Activated CD8-positive, alpha-beta T cell treated with anti-CD3 and anti-CD28 coated beads, Interleukin-2, amount 10 ng/mL, durations not matched to agents 7 days and 5 days (primary cell): ENCODE data around the gene AQP2. TPM values are rescaled to one million over a fixed set of nuclear protein-coding genes. Genes with fewer than 3 reads are reported as not detected.
A peak's percentile ranks its signal among the peaks of the same experiment; 100 is the strongest.

Experiments
- ATAC-seq: fragments of 150-1000 bp; cut with Tn5 transposase; one replicate; pipeline ENCODE4 v1.10.0; 2021; ENCODE audit warnings: moderate library complexity
- CTCF ChIA-PET: fragments of 350-600 bp; sonication (Branson Sonifier 250); formaldehyde crosslinking; loops from one replicate; lab custom pipeline; 2021; ENCODE audit warnings: antibody characterized with exemption; lab: Charles Lee
- POLR2A ChIA-PET: fragments of 350-600 bp; sonication (Branson Sonifier 250); formaldehyde crosslinking; loops from one replicate; lab custom pipeline; 2021; ENCODE audit warnings: antibody characterized with exemption; lab: Charles Lee
- DNase-seq: peaks from one replicate; pipeline ENCODE4 v3.0.0-alpha.2; 2020
- H3K27ac Mint-ChIP-seq: one replicate; pipeline ENCODE4 v1.8.0; 2021; ENCODE audit warnings: mild to moderate bottlenecking, mixed read lengths
- H3K27me3 Mint-ChIP-seq: one replicate; pipeline ENCODE4 v1.8.0; 2021; ENCODE audit warnings: low read depth, mixed read lengths
- H3K36me3 Mint-ChIP-seq: one replicate; pipeline ENCODE4 v1.8.0; 2021; ENCODE audit warnings: low read depth, mixed read lengths
- H3K4me1 Mint-ChIP-seq: one replicate; pipeline ENCODE4 v1.8.0; 2021; ENCODE audit warnings: low read depth, mixed read lengths
- H3K4me3 Mint-ChIP-seq: one replicate; pipeline ENCODE4 v1.8.0; 2021; ENCODE audit warnings: mild to moderate bottlenecking, mixed read lengths
- H3K9me3 Mint-ChIP-seq: one replicate; pipeline ENCODE4 v1.8.0; 2022; ENCODE audit warnings: mixed read lengths; ENCODE audit not compliant: insufficient read depth
- total RNA-seq, 2 experiments: library from RNA; stranded (reverse); gene quantifications; one replicate each; pipeline ENCODE4 v1.2.3, GENCODE V29; 2021

Gene AQP2
- total RNA-seq, 2 experiments from 2014 or later, result not detected

GRCh38 chr12:49961111-49961922 is 10.8 kb downstream of the AQP2 start, which contains the start of gene AQP5:
TSS of gene AQP5 (plus strand) at chr12:49961872. CDS start at chr12:49962018, 146 bp downstream.
- H3K27me3 Mint-ChIP-seq, result peaks cover 77% of the 10 kb centered on the region
- peaks cover 6% of the 10 kb centered on the region for H3K4me1 Mint-ChIP-seq
- H3K9me3 Mint-ChIP-seq, result no peaks in the 10 kb centered on the region
- H3K27ac Mint-ChIP-seq, result no peak within 1 kb of the TSS
- H3K36me3 Mint-ChIP-seq, result no peaks in the 10 kb centered on the region
- H3K4me3 Mint-ChIP-seq, result no peak within 1 kb of the TSS
- ChIA-PET POLR2A (interaction anchor here (0.6 kb wide), 1 partner anchor 63 kb away, joined by 3 read pairs; no protein-coding TSS in a partner anchor), CTCF (interaction anchor here (1.3 kb wide), 1 partner anchor 15 kb away, joined by 3 read pairs; no protein-coding TSS in a partner anchor)
- DNase-seq, result no peak
- ATAC-seq, result peak; percentile 47

DNA sequence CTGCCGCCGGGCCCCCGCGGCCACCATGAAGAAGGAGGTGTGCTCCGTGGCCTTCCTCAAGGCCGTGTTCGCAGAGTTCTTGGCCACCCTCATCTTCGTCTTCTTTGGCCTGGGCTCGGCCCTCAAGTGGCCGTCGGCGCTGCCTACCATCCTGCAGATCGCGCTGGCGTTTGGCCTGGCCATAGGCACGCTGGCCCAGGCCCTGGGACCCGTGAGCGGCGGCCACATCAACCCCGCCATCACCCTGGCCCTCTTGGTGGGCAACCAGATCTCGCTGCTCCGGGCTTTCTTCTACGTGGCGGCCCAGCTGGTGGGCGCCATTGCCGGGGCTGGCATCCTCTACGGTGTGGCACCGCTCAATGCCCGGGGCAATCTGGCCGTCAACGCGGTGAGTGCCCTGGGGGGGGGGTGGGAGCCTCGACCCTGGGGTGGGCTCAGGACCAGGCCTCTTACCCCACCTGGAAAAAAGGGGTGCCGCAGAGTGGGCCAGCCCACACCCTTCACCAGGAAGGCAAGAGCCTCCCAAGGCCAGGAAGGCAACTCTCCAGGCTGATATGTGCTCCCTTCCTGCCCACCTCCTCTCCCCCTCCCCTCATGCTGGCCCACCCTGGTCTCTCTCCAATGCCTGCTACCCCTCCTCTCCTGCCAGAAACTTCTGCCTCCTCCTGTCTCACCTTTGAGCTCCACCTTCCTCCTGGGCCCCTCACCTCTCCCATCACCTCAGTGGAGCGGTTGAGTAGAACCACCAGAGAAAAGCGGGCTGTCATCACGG is 11.6 kb downstream of the AQP2 start:
- H3K4me1 Mint-ChIP-seq, result peaks cover 9% of the 10 kb centered on the region
- H3K27ac Mint-ChIP-seq, result no peak overlapping the region
- no peak for DNase-seq
- H3K27me3 Mint-ChIP-seq, result peaks cover 69% of the 10 kb centered on the region
- ChIA-PET POLR2A (interaction anchor here (0.6 kb wide), 1 partner anchor 697 kb away, joined by 3 read pairs; no protein-coding TSS in a partner anchor), CTCF (interaction anchor here (1.3 to 1.7 kb wide), 3 partner anchors 16 to 108 kb away, joined by 3 to 7 read pairs (median 5); no protein-coding TSS in a partner anchor)
- H3K9me3 Mint-ChIP-seq, result no peaks in the 10 kb centered on the region
- no peaks in the 10 kb centered on the region for H3K36me3 Mint-ChIP-seq
- ATAC-seq, result no peak
- H3K4me3 Mint-ChIP-seq, result no peak overlapping the region

DNA sequence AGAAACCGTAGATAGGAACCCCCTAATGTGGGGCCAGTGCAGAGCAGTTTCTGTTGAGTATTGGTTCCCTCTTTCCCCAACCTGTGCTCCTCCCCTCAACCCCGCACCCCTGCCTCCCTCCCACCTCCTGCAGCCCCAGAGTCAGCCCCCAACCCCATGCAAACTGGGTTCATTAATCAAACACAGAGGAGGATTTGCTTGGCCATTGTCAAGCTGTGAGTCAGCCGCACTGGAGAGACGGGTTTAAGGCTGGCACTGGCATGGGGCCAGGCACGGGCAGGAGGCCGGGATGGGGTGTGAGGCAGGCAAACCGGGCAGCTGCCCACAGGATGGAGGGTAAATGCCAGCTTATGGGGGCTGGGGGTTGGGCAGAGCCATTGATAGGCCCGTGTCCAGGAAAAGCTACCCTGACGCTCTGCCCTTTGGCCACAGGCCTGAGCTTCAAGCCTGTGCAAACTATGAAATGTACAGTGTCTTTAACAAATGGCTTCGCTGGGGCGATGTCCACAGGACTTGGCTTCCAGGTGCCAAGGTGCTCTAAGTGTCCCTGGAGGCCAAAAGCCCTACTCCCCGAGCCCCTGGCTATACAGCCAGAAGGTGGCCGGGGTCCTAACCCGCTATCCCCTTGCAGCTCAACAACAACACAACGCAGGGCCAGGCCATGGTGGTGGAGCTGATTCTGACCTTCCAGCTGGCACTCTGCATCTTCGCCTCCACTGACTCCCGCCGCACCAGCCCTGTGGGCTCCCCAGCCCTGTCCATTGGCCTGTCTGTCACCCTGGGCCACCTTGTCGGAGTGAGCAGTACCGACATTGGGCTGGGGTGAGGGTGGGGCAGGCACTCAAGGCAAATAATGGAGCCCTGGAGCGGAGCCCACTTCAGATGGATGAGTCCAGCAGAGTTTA is 12.6 kb downstream of the AQP2 start:
- DNase-seq (no peak), ATAC-seq (no peak)
- ChIA-PET CTCF (interaction anchor here (1.3 to 1.7 kb wide), 3 partner anchors 17 to 107 kb away, joined by 3 to 7 read pairs (median 5); no protein-coding TSS in a partner anchor), POLR2A (interaction anchor here (0.6 kb wide), 1 partner anchor 698 kb away, joined by 3 read pairs; no protein-coding TSS in a partner anchor)
- Mint-ChIP-seq H3K4me3 (no peak overlapping the region), H3K27me3 (peaks cover 60% of the 10 kb centered on the region), H3K36me3 (no peaks in the 10 kb centered on the region), H3K27ac (no peak overlapping the region), H3K9me3 (no peaks in the 10 kb centered on the region), H3K4me1 (peaks cover 10% of the 10 kb centered on the region)

- Mint-ChIP-seq H3K27me3 (peaks cover 56% of the 10 kb centered on the region), H3K27ac (no peak overlapping the region), H3K9me3 (no peaks in the 10 kb centered on the region), H3K36me3 (no peaks in the 10 kb centered on the region), H3K4me1 (peaks cover 10% of the 10 kb centered on the region), H3K4me3 (no peak overlapping the region)
- POLR2A ChIA-PET, result no interaction called here
- CTCF ChIA-PET, result interaction anchor here (1.3 to 6.7 kb wide), 5 partner anchors 18 to 106 kb away, joined by 3 to 103 read pairs (median 7); no protein-coding TSS in a partner anchor
- ATAC-seq, result no peak
- no peak for DNase-seq
These were observed 13.7 kb downstream of the AQP2 start for GRCh38 chr12:49963976-49964815.

DNA sequence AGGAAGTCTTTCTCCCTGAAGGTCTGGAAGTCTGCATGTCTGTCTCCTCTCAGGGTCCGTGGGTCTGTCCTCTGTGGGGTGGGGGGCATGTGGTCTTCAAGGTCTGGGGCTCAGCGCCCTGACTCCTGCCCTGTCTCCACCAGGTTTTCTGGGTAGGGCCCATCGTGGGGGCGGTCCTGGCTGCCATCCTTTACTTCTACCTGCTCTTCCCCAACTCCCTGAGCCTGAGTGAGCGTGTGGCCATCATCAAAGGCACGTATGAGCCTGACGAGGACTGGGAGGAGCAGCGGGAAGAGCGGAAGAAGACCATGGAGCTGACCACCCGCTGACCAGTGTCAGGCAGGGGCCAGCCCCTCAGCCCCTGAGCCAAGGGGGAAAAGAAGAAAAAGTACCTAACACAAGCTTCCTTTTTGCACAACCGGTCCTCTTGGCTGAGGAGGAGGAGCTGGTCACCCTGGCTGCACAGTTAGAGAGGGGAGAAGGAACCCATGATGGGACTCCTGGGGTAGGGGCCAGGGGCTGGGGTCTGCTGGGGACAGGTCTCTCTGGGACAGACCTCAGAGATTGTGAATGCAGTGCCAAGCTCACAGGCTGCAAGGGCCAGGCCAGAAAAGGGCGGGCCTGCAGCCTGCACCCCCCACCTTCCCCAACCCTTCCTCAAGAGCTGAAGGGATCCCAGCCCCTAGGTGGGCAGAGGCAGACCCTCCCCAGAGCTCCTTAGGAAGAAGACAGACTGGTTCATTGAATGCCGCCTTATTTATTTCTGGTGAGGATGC is 14.5 kb downstream of the AQP2 start:
- H3K27me3 Mint-ChIP-seq, result peaks cover 49% of the 10 kb centered on the region
- no peaks in the 10 kb centered on the region for H3K9me3 Mint-ChIP-seq
- peaks cover 10% of the 10 kb centered on the region for H3K4me1 Mint-ChIP-seq
- H3K27ac Mint-ChIP-seq, result no peak overlapping the region
- H3K36me3 Mint-ChIP-seq, result no peaks in the 10 kb centered on the region
- ChIA-PET POLR2A (no interaction called here), CTCF (interaction anchor here (0.7 to 6.7 kb wide), 9 partner anchors 9 to 146 kb away, joined by 3 to 117 read pairs (median 22); partner anchors contain the start of genes COX14 and SMARCD1)
- no peak overlapping the region for H3K4me3 Mint-ChIP-seq
- no peak for DNase-seq
- ATAC-seq, result no peak

DNA sequence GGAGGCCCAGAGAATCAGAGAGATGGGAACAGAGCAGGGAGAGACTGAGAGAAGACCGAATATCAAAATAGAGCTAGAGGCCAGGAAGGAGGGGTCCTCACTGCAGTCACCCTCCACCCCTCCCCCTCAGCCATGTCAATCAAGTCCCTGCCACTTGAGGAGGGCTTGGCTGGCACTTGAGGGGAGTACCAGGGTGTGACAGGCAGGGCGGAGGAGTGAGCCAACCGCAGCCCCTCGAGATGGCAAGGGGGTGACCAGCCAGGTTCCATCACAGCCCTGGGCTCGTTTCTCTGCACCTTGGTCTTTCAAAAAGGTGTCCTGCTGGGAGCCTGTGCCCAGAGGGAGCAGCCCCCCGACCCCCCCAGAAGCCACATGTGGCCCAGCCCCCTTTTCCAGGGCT is 15.3 kb downstream of the AQP2 start:
- ChIA-PET CTCF (interaction anchor here (1.0 to 6.7 kb wide), 29 partner anchors 11 to 217 kb away, joined by 3 to 117 read pairs (median 12); partner anchors contain the start of genes COX14, RACGAP1 and SMARCD1), POLR2A (no interaction called here)
- no peak overlapping the region for H3K27ac Mint-ChIP-seq
- no peak overlapping the region for H3K4me3 Mint-ChIP-seq
- peaks cover 41% of the 10 kb centered on the region for H3K27me3 Mint-ChIP-seq
- H3K9me3 Mint-ChIP-seq, result no peaks in the 10 kb centered on the region
- H3K4me1 Mint-ChIP-seq, result peaks cover 5% of the 10 kb centered on the region
- DNase-seq (no peak), ATAC-seq (no peak)
- H3K36me3 Mint-ChIP-seq, result no peaks in the 10 kb centered on the region

DNA sequence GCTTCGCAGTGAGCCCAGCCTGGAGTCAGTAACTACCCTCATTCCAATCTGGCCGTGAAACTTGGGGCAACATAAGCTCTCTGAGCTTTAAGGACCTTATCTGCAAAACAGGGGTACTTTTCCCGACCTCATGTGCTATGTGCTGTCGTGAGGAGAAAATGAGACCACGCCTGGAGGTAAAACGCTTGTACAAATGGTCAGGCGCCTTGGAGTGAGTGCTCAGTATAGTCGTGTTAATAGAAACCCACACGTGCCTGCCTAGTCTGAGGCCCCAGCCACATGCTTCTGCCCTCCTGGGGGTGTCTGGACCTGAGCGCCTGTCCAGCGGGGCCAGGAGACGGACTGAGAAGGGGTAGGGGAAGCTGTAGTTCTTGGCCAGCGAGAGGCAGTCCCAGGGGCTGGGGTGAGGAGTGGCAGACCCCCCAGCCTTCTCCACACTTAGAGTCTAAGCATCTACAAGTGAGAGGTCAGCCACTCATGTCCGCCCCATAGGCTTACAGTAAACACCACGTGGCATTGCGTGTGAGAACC is 16.0 kb downstream of the AQP2 start:
- H3K27ac Mint-ChIP-seq, result no peak overlapping the region
- H3K27me3 Mint-ChIP-seq, result peaks cover 40% of the 10 kb centered on the region
- H3K4me1 Mint-ChIP-seq, result peaks cover 5% of the 10 kb centered on the region
- no peaks in the 10 kb centered on the region for H3K9me3 Mint-ChIP-seq
- POLR2A ChIA-PET, result interaction anchor here (0.6 to 1.4 kb wide), 2 partner anchors 59 to 201 kb away, joined by 3 to 4 read pairs; partner anchors contain the start of genes CERS5 and RACGAP1
- CTCF ChIA-PET, result interaction anchor here (0.6 to 6.7 kb wide), 70 partner anchors 8 to 671 kb away, joined by 3 to 117 read pairs (median 6); partner anchors contain the start of genes AQP2, BCDIN3D, CERS5 and COX14
- ATAC-seq, result no peak
- no peaks in the 10 kb centered on the region for H3K36me3 Mint-ChIP-seq
- DNase-seq, result no peak
- no peak overlapping the region for H3K4me3 Mint-ChIP-seq

- ChIA-PET CTCF (interaction anchor here (0.6 to 6.7 kb wide), 86 partner anchors 9 to 672 kb away, joined by 3 to 117 read pairs (median 6); partner anchors contain the start of genes AQP2, BCDIN3D, CERS5 and COX14), POLR2A (interaction anchor here (0.6 to 1.4 kb wide), 2 partner anchors 58 to 200 kb away, joined by 3 to 4 read pairs; partner anchors contain the start of genes CERS5 and RACGAP1)
- peaks cover 36% of the 10 kb centered on the region for H3K27me3 Mint-ChIP-seq
- H3K9me3 Mint-ChIP-seq, result no peaks in the 10 kb centered on the region
- H3K4me1 Mint-ChIP-seq, result peaks cover 5% of the 10 kb centered on the region
- ATAC-seq (peak; percentile 92), DNase-seq (peak; percentile 94)
- H3K27ac Mint-ChIP-seq, result no peak overlapping the region
- no peaks in the 10 kb centered on the region for H3K36me3 Mint-ChIP-seq
- H3K4me3 Mint-ChIP-seq, result peak overlapping the region; percentile 60
These were observed 16.7 kb downstream of the AQP2 start for GRCh38 chr12:49967042-49967776.
